Liver (tissue), 5 donors: Measurements from ENCODE around the gene ALKAL2. TPM values are rescaled to one million over a fixed set of nuclear protein-coding genes. Genes with fewer than 3 reads are reported as not detected.

Experiments
- FOXA1 ChIP-seq: IDR thresholded peaks from 2 replicates; pipeline ENCODE4 v1.6.1; 2016; ENCODE audit warnings: antibody characterized with exemption
- MAX ChIP-seq: IDR thresholded peaks from 2 replicates; pipeline ENCODE4 v1.6.1; 2016; ENCODE audit warnings: antibody characterized with exemption
- NR2F2 ChIP-seq: IDR thresholded peaks from 2 replicates; pipeline ENCODE4 v1.6.1; 2016; ENCODE audit warnings: antibody characterized with exemption
- RXRA ChIP-seq, 2 donors: IDR thresholded peaks; 2 replicates each; pipeline ENCODE4 v1.6.1; 2017 to 2018; ENCODE audit warnings: antibody characterized with exemption in 2 of 2, mild to moderate bottlenecking in 1 of 2
- TAF1 ChIP-seq: conservative IDR thresholded peaks from 2 replicates; pipeline ENCODE4 v1.6.1; 2016; ENCODE audit warnings: antibody characterized with exemption, mild to moderate bottlenecking
- polyA plus RNA-seq, 2 donors: library from polyadenylated mRNA; stranded (reverse) in 1 of 2; unstranded in 1 of 2; fragments of 200-250 nt in 1 of 2; fragments of >200 nt in 1 of 2; fragmentation: Nextera tagmentation in 1 of 2; extraction: Ambion mirVana in 1 of 2; gene quantifications; one replicate each; pipeline versions ENCODE4 v1.2.1 to v1.2.3, GENCODE V29; 2013 to 2015
- total RNA-seq, 2 donors: library from RNA; depleted of rRNA; stranded (reverse); fragments of >200 nt; gene quantifications; one replicate each; pipeline ENCODE4 v1.2.3, GENCODE V29; 2014
- TF ChIP-seq, protein P1 (sequence below): IDR thresholded peaks from 2 replicates; pipeline ENCODE4 v1.6.1; 2016; ENCODE audit warnings: antibody characterized with exemption
- donor health status: healthy.
- donor health status: healthy.
- donor health status: healthy.

The ALKAL2 gene
- total and polyA plus RNA-seq, 4 donors: 1.6 to 3.1 (median 1.9) TPM; not detected in 1

DNA sequence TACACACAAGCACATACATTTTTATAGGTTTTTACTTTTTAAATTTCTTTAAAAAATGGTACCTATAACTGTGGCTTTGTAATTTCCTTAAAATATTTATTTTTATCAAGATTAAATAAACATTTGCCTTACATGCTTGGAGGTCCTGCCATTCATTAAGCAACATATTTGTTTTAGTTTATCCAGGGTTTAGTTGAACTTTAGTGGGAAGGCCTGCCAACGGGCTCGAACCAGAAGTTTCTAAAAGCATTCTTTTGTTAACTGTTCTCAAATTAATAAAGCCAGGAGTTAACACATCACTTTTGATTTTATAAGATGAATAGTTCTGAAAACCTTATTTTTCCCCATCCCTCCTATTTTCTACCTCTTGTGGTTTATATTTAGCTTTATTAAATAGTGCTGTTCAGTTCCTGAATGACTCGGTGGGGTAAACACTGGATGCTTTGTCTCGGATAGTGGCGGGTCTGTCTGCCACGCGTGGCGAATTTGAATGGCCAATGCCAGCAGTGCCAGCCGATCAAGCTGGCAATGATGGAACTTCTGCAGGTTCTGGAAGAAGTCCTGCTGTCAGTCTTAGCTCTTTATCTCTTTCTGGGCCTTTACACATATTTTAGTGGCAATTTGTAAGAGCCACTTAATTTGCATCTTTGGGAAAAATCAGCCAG lies 56.2 kb downstream of the ALKAL2 start (continued):
- TF ChIP-seq MAX: no peak
- no peak for TF ChIP-seq FOXA1
- TF ChIP-seq, protein P1, sequence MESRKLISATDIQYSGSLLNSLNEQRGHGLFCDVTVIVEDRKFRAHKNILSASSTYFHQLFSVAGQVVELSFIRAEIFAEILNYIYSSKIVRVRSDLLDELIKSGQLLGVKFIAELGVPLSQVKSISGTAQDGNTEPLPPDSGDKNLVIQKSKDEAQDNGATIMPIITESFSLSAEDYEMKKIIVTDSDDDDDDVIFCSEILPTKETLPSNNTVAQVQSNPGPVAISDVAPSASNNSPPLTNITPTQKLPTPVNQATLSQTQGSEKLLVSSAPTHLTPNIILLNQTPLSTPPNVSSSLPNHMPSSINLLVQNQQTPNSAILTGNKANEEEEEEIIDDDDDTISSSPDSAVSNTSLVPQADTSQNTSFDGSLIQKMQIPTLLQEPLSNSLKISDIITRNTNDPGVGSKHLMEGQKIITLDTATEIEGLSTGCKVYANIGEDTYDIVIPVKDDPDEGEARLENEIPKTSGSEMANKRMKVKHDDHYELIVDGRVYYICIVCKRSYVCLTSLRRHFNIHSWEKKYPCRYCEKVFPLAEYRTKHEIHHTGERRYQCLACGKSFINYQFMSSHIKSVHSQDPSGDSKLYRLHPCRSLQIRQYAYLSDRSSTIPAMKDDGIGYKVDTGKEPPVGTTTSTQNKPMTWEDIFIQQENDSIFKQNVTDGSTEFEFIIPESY: peak; percentile 26
- TF ChIP-seq RXRA (IDR thresholded peaks at IDR 0.05): peak in 1 of 2 donors; percentile 74
- no peak for TF ChIP-seq TAF1
- TF ChIP-seq NR2F2: no peak

Other genes starting within 250 kb of the ALKAL2 start
- 10 to 100 TPM in 1 of 2 donors, 1 to 10 TPM in 1; 5.0 to 18.2 TPM for gene FAM110C, start 241.6 kb downstream of the ALKAL2 start, total RNA-seq
- gene FAM110C, start 241.6 kb downstream of the ALKAL2 start, polyA plus RNA-seq: 1 to 10 TPM; 4.8 to 4.9 TPM
- 10 to 100 TPM; 17.2 to 19.2 TPM for gene SH3YL1, start 24.1 kb downstream of the ALKAL2 start, total RNA-seq
- 10 to 100 TPM in 1 of 2 donors, 1 to 10 TPM in 1; 6.4 to 10.6 TPM for gene SH3YL1, start 24.1 kb downstream of the ALKAL2 start, polyA plus RNA-seq
- gene ACP1, start 23.1 kb downstream of the ALKAL2 start, total RNA-seq: 100 to 1,000 TPM in 1 of 2 donors, 10 to 100 TPM in 1; 59.9 to 115 TPM
- 10 to 100 TPM; 60.2 to 91.3 TPM for gene ACP1, start 23.1 kb downstream of the ALKAL2 start, polyA plus RNA-seq